GM12801 (cell line): Measurements from ENCODE around the gene APBA1.

ENCODE experiments used
- TF ChIP-seq, protein P1 (sequence below): IDR thresholded peaks from one replicate; pipeline ENCODE4 v1.5.1; 2011; ENCODE audit warnings: control low read depth; ENCODE audit not compliant: insufficient read length; ENCODE audit errors: extremely low read depth

APBA1 gene

DNA sequence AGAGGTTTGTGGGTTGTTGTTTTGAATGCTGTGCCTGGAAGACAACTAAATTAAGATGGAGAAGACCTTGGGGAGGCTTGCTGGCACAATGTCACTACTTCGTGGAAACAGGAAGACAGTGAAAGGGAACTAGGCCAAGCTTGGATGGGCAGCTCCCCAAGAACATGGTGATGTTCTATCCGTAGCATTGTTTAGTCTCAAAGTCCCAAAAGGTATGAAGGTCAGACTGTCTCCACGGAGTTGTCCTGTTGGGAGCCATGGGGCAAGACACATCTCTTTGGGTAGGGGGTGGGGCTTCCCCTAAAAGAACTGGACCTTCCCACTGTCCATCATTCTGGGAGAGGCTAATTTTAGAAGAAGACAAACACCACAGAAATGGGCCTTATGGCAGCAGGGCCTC is 206.7 kb downstream of the APBA1 start:
- TF ChIP-seq, protein P1, sequence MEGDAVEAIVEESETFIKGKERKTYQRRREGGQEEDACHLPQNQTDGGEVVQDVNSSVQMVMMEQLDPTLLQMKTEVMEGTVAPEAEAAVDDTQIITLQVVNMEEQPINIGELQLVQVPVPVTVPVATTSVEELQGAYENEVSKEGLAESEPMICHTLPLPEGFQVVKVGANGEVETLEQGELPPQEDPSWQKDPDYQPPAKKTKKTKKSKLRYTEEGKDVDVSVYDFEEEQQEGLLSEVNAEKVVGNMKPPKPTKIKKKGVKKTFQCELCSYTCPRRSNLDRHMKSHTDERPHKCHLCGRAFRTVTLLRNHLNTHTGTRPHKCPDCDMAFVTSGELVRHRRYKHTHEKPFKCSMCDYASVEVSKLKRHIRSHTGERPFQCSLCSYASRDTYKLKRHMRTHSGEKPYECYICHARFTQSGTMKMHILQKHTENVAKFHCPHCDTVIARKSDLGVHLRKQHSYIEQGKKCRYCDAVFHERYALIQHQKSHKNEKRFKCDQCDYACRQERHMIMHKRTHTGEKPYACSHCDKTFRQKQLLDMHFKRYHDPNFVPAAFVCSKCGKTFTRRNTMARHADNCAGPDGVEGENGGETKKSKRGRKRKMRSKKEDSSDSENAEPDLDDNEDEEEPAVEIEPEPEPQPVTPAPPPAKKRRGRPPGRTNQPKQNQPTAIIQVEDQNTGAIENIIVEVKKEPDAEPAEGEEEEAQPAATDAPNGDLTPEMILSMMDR = no peak

DNA sequence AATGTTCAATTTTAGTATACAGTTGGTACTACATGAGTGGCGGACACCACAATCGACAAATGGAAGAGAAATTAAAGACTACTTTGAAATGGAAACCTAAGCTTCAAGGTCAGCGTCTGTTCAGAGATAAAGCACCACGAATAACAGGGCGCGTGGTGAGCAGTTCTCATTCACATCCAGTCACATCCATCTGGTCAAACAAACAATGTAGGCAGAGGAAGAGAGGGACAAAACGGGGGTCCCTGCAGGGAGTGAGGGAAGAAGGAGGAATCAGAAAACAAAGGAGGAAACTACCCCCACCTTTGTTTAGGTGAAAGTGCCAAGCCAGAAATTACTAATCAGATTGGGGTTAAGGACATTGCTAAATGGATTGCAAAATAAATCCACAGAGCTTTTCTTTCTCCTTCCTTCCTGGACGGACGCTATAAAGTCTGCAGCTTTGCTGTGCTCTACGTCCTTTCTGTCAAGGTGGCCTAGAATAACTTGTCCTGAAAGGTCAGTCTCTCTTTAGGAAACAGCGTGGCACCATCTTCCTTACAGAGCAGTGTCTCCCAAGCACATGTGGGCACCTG is 208.6 kb downstream of the APBA1 start:
- TF ChIP-seq, protein P1 = no peak

DNA sequence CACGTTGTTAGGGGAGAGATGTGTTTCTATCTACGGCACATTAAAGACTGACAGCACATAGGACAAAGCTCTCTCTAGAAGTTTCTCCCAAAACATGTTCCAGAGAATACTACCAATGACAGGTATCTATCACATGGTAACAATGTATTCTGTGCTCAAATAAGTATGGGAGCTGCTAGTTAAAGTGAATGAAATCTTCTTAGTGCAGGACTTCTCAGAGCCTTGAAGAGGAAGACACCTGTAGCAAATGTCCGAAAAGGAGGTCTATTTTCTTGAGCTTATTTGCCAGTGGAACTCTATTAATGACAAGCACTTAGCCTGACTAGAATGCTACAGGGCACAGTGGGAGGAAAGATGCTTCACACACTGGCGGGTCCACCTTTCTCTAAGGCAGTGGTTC is 209.8 kb downstream of the APBA1 start:
- TF ChIP-seq, protein P1 = no peak

DNA sequence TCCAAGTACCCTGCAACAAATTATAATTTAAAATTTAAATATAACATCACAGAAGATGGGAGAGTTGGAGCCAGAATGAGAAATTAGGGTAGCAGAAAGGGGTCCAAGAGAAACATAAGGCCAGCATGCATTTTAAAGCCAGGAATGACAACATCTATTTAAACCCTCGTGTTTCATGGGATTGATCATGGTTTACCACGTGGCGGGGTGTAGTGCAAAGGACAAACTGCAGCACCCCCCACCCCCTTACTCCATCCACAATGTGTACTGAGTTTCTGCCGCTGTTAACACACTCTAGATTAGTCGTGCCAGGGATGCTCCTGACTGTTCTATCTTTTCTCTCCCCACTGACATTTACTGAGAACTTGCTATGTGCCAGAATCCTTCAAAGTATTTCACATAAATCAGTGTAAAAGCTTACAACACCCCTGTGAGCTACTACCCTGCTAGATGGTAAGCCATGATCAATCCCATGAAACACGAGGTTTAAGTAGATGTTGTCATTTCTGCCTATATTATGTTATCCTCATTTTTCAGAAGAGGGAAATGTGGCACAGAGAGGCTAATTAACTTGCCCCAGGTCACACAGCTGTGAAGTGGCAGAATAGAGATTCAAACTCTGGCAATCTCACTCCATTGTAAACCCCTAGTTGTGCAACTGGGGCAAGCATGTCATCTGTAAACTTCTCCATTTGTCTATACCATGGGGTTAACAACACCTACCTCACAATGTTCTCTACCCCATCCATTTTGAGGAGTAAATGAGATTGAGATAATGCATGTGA is 210.9 kb downstream of the APBA1 start:
- TF ChIP-seq, protein P1 = no peak

DNA sequence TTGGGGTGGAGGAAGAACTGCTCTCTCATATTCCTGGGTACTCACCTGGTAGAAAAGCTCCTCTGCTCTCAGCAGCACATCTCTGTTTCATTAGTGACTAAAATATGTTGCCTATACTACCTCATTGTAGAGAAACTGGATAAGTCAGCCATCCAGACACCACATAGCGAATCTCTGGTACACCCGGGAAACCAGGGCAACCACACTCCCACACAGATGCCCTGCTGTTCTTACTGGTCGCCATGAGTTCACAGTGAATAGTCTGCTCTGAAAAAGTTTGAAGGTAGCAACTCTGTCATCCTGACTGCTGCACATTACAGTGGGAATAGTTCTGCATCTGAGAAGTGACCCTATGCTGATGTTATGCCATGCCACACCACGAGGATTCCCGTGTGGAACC is 212.2 kb downstream of the APBA1 start:
- TF ChIP-seq, protein P1 = no peak

DNA sequence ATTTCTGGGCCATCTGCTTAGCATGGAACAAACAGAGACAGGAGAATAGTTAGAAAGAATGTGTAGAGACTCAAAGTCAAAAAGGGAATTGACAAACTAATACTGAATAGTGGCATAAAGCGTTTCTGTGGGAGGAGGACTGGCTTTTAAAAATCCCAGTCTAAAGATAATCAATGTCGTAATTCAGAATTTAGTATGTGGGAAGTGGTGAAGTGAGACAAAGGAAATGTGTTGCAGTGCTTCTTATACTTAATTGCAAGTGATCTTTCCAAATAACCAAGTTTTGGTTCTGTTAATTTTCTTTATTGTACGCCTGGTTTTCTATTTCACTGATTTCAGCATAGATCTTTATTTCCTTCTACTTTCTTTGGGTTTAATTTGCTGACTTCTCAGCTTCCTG is 214.0 kb downstream of the APBA1 start:
- TF ChIP-seq, protein P1 = no peak

DNA sequence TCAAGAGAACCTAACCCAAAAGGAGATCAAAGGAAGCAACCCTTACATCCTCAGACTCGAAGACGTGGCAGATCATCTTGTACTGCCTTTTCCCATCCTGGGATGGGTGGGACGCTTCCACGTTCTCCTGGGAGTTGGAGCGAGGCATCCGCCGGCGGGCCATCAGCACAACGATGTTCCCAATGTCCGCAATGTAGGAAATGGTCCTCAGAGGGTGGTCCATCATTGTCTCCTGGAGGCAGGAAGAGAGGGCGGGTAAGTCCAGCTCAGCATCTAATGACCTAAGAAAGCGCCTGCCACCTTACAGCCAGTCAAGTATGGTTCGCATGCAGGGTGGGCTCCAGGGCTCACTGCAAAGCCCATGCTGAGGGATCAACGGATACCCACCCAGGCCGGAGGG is 216.0 kb downstream of the APBA1 start:
- TF ChIP-seq, protein P1 = no peak
